ENCODE data around the gene AP2A2. TPM values are rescaled to one million over a fixed set of nuclear protein-coding genes. Genes with fewer than 3 reads are reported as not detected.

AP2A2 gene
- total RNA-seq, 2 experiments from 2014 or later: 24.9 to 43.0 TPM

GRCh38 chr11:952406-953385 lies 27.0 kb downstream of the AP2A2 start:
- DNase-seq (ENCODE audit: low spot score): no peak
- CTCF ChIA-PET (ENCODE audit: unreplicated experiment): no interaction called here
- no peak for TF ChIP-seq CTCF (conservative IDR thresholded peaks at IDR 0.05; ENCODE audit: low read length)
- TF ChIP-seq EZH2phosphoT487 (IDR thresholded peaks at IDR 0.05; ENCODE audit: borderline replicate concordance, low read depth, low read length): no peak
- H4K20me1 ChIP-seq (ENCODE audit: insufficient read depth, low read length): no peaks in the 10 kb centered on the region
- intact Hi-C loops (cut with micrococcal nuclease; ENCODE audit: unreplicated experiment): no loop called here
- no peaks in the 10 kb centered on the region for H3K79me2 ChIP-seq (ENCODE audit: insufficient read depth, low read depth, low read length)
- no peak overlapping the region for H2AFZ ChIP-seq (ENCODE audit: low read length)
- H3K4me1 ChIP-seq (ENCODE audit: insufficient read depth, low read length, poor library complexity, severe bottlenecking): no peaks in the 10 kb centered on the region
- H3K4me3 ChIP-seq (ENCODE audit: low read depth, low read length, poor library complexity, severe bottlenecking): no peak overlapping the region
- no peak overlapping the region for H3K4me2 ChIP-seq (ENCODE audit: low read length)
- peaks cover 27% of the 10 kb centered on the region for H3K36me3 ChIP-seq (ENCODE audit: insufficient read depth, low read length)
- no TSS peak for BruUV-seq (replicated peaks)
- no peak overlapping the region for H3K27ac ChIP-seq (ENCODE audit: low read depth, low read length, poor library complexity, severe bottlenecking)
- no peaks in the 10 kb centered on the region for H3K9me2 ChIP-seq (ENCODE audit: insufficient read depth, low read length)
- H3K9me3 ChIP-seq (ENCODE audit: low read length): peaks cover 9% of the 10 kb centered on the region
- POLR2A ChIA-PET: no interaction called here

GRCh38 chr11:953512-953911 lies 27.8 kb downstream of the AP2A2 start:
- DNase-seq (ENCODE audit: low spot score): no peak
- no peak overlapping the region for H3K4me3 ChIP-seq (ENCODE audit: low read depth, low read length, poor library complexity, severe bottlenecking)
- POLR2A ChIA-PET: interaction anchor here (0.6 kb wide), 1 partner anchor 27 kb away, joined by 3 read pairs; no protein-coding TSS in a partner anchor
- H3K9me3 ChIP-seq (ENCODE audit: low read length): peaks cover 9% of the 10 kb centered on the region
- intact Hi-C loops (cut with micrococcal nuclease; ENCODE audit: unreplicated experiment): no loop called here
- H3K4me2 ChIP-seq (ENCODE audit: low read length): no peak overlapping the region
- H2AFZ ChIP-seq (ENCODE audit: low read length): no peak overlapping the region
- no TSS peak for BruUV-seq (replicated peaks)
- H3K79me2 ChIP-seq (ENCODE audit: insufficient read depth, low read depth, low read length): no peaks in the 10 kb centered on the region
- no peaks in the 10 kb centered on the region for H3K4me1 ChIP-seq (ENCODE audit: insufficient read depth, low read length, poor library complexity, severe bottlenecking)
- no peak overlapping the region for H3K27ac ChIP-seq (ENCODE audit: low read depth, low read length, poor library complexity, severe bottlenecking)
- no peak for TF ChIP-seq CTCF (conservative IDR thresholded peaks at IDR 0.05; ENCODE audit: low read length)
- TF ChIP-seq EZH2phosphoT487 (IDR thresholded peaks at IDR 0.05; ENCODE audit: borderline replicate concordance, low read depth, low read length): no peak
- no peaks in the 10 kb centered on the region for H3K9me2 ChIP-seq (ENCODE audit: insufficient read depth, low read length)
- H4K20me1 ChIP-seq (ENCODE audit: insufficient read depth, low read length): no peaks in the 10 kb centered on the region
- peaks cover 19% of the 10 kb centered on the region for H3K36me3 ChIP-seq (ENCODE audit: insufficient read depth, low read length)
- CTCF ChIA-PET (ENCODE audit: unreplicated experiment): no interaction called here

All from OCI-LY7 (cell line).